HepG2 (cell line): Measurements from ENCODE around the gene TSPAN5. TPM values are rescaled to one million over a fixed set of nuclear protein-coding genes. Genes with fewer than 3 reads are reported as not detected.

Experiments
- DNMT1 ChIP-seq: sonication (generic); formaldehyde crosslinking; IDR thresholded peaks from 2 replicates; pipeline ENCODE4 v1.5.1; 2020; ENCODE audit warnings: mild to moderate bottlenecking, missing genetic modification reagents
- EP300 ChIP-seq, 3 experiments: sonication (generic) in 1 of 3; formaldehyde crosslinking in 1 of 3; IDR thresholded peaks; 2 replicates each; pipeline versions ENCODE4 v1.5.1 to v1.6.1; 2011 to 2020; ENCODE audit warnings: low read depth in 2 of 3, low read length in 2 of 3, borderline replicate concordance in 1 of 3, improper control_type of control experiment in 1 of 3, mild to moderate bottlenecking in 1 of 3, missing genetic modification reagents in 1 of 3, moderate library complexity in 1 of 3
- FOSL1 ChIP-seq: sonication (generic); formaldehyde crosslinking; IDR thresholded peaks from 2 replicates; pipeline ENCODE4 v1.9.0; 2021; ENCODE audit warnings: missing genetic modification reagents, borderline replicate concordance
- FOXA1 ChIP-seq, 2 experiments: fragments of 450-650 bp in 1 of 2; sonication (generic) in 1 of 2; formaldehyde crosslinking in 1 of 2; IDR thresholded peaks; 2 replicates each; pipeline versions ENCODE4 v1.4.0 to v1.6.1; 2016 to 2020; ENCODE audit warnings: missing genetic modification reagents in 1 of 2
- KDM4B ChIP-seq: sonication (generic); formaldehyde crosslinking; IDR thresholded peaks from 2 replicates; pipeline ENCODE4 v1.4.0; 2020; ENCODE audit warnings: missing genetic modification reagents
- MBD4 ChIP-seq: IDR thresholded peaks from 2 replicates; pipeline ENCODE4 v1.6.1; 2012; ENCODE audit warnings: low read length, inconsistent platforms, borderline replicate concordance
- MBNL3 ChIP-seq: fragments of 250-450 bp; sonication (Bioruptor Pico); conservative IDR thresholded peaks from 2 replicates; pipeline ENCODE4 v1.8.0; 2022; ENCODE audit warnings: mild to moderate bottlenecking, inconsistent platforms
- MYC ChIP-seq: sonication (generic); formaldehyde crosslinking; IDR thresholded peaks from 2 replicates; pipeline ENCODE4 v1.9.0; 2021; ENCODE audit warnings: missing genetic modification reagents, borderline replicate concordance
- PAF1 ChIP-seq: IDR thresholded peaks from 2 replicates; pipeline ENCODE4 v1.6.1; 2016; ENCODE audit warnings: missing genetic modification reagents, missing compliant biosample characterization
- SAP130 ChIP-seq: IDR thresholded peaks from 2 replicates; pipeline ENCODE4 v1.6.1; 2016; ENCODE audit warnings: low read depth
- SOX5 ChIP-seq: IDR thresholded peaks from 2 replicates; pipeline ENCODE4 v1.6.1; 2016; ENCODE audit warnings: borderline replicate concordance
- SRSF4 ChIP-seq: fragments of 200-400 bp; formaldehyde crosslinking; IDR thresholded peaks from one replicate; pipeline ENCODE4 v1.6.1; 2018; ENCODE audit warnings: mild to moderate bottlenecking, low read depth, low read length, moderate library complexity; ENCODE audit not compliant: poor library complexity, severe bottlenecking
- TBX3 ChIP-seq: fragments of 450-650 bp; IDR thresholded peaks from 2 replicates; pipeline ENCODE4 v1.6.1; 2017; ENCODE audit warnings: antibody characterized with exemption, mild to moderate bottlenecking, inconsistent platforms, borderline replicate concordance
- ZNF562 ChIP-seq: sonication (generic); formaldehyde crosslinking; IDR thresholded peaks from 2 replicates; pipeline ENCODE4 v1.8.0; 2022; ENCODE audit warnings: missing genetic modification reagents, borderline replicate concordance
- ZNF652 ChIP-seq: IDR thresholded peaks from 2 replicates; pipeline ENCODE4 v1.6.1; 2016; ENCODE audit warnings: low read depth, borderline replicate concordance
- polyA plus RNA-seq, 8 experiments: library from polyadenylated mRNA; depleted of rRNA in 3 of 8; stranded (reverse) in 7 of 8; unstranded in 1 of 8; fragments of >200 nt; fragmentation: Illumina TruSeq in 4 of 8; extraction: Trizol in 4 of 8; gene quantifications; 2 replicates each; pipeline versions ENCODE4 v1.2.1 to v1.2.3, GENCODE V29; 2011 to 2016; ENCODE audit warnings: low read depth in 4 of 8, missing spikeins in 1 of 8, mixed read lengths in 1 of 8; ENCODE audit not compliant: insufficient read depth in 1 of 8
- total RNA-seq, 5 experiments: library from RNA; depleted of rRNA; stranded (reverse); fragments of >200 nt; fragmentation: Illumina TruSeq; extraction: Trizol; gene quantifications; 2 replicates each; pipeline ENCODE4 v1.2.3, GENCODE V29; 2016; ENCODE audit warnings: low read depth in 1 of 5
- TF ChIP-seq, protein P1 (sequence below): sonication (generic); formaldehyde crosslinking; conservative IDR thresholded peaks from 2 replicates; pipeline ENCODE4 v1.4.0; 2020; ENCODE audit warnings: missing genetic modification reagents
- TF ChIP-seq, protein P2 (sequence below), 2 experiments: IDR thresholded peaks; 2 replicates each; pipeline ENCODE4 v1.6.1; 2011 to 2012; ENCODE audit warnings: low read length in 2 of 2, borderline replicate concordance in 1 of 2, low read depth in 1 of 2, mild to moderate bottlenecking in 1 of 2, moderate library complexity in 1 of 2
- TF ChIP-seq, protein P3 (sequence below): IDR thresholded peaks from 2 replicates; pipeline ENCODE4 v1.6.1; 2016; ENCODE audit warnings: missing biosample characterization, missing genetic modification reagents, low read depth

TSPAN5 gene
- total and polyA plus RNA-seq, 2 of the 13 experiments (the other 11 are each of a cell fraction or from before 2014, with no cell fraction given): 0.20 to 0.53 TPM

DNA sequence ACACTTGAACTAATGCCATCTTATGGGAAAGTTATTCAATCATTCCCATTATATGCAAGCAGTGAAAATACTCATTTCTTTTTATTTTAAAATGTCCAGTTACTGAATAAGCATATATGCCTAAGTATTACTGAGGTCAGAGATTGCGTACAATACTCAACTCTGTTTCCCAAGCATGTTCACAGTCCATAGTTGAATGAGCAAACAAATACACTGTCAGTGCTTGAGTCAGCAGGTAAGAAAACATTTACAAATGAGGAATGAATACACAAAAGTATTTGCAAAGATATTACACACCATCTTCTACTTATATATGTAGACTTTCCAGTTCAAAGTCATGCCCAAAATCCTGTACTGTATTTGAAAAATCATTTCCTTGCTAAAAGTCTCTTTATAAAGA is 74.1 kb downstream of the TSPAN5 start (continued):
- no peak for TF ChIP-seq SRSF4
- TF ChIP-seq ZNF652 (CRISPR knock-in tag): no peak
- no peak for TF ChIP-seq FOXA1 (IDR thresholded peaks at IDR 0.05)
- peak; percentile 79 for TF ChIP-seq FOXA1 (CRISPR knock-in tag; IDR thresholded peaks at IDR 0.05)
- TF ChIP-seq DNMT1 (CRISPR knock-in tag): no peak
- no peak for TF ChIP-seq ZNF562
- TF ChIP-seq, protein P1, sequence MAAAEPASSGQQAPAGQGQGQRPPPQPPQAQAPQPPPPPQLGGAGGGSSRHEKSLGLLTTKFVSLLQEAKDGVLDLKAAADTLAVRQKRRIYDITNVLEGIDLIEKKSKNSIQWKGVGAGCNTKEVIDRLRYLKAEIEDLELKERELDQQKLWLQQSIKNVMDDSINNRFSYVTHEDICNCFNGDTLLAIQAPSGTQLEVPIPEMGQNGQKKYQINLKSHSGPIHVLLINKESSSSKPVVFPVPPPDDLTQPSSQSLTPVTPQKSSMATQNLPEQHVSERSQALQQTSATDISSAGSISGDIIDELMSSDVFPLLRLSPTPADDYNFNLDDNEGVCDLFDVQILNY: no peak
- no peak for TF ChIP-seq MBNL3 (CRISPR knock-in tag)
- no peak for TF ChIP-seq KDM4B (CRISPR knock-in tag)
- TF ChIP-seq EP300 (IDR thresholded peaks at IDR 0.05; ENCODE audit: low read depth in 2 of 2, low read length in 2 of 2): peak in 1 of 2 experiments; percentile 70; a peak in 2 of 4 replicates
- no peak for TF ChIP-seq EP300 (CRISPR knock-in tag; IDR thresholded peaks at IDR 0.05; ENCODE audit: borderline replicate concordance)
- peak; percentile 70; the same call in 1 of the 2 replicates for TF ChIP-seq TBX3
- peak; percentile 57; the same call in 1 of the 2 replicates for TF ChIP-seq SOX5
- TF ChIP-seq, protein P2, sequence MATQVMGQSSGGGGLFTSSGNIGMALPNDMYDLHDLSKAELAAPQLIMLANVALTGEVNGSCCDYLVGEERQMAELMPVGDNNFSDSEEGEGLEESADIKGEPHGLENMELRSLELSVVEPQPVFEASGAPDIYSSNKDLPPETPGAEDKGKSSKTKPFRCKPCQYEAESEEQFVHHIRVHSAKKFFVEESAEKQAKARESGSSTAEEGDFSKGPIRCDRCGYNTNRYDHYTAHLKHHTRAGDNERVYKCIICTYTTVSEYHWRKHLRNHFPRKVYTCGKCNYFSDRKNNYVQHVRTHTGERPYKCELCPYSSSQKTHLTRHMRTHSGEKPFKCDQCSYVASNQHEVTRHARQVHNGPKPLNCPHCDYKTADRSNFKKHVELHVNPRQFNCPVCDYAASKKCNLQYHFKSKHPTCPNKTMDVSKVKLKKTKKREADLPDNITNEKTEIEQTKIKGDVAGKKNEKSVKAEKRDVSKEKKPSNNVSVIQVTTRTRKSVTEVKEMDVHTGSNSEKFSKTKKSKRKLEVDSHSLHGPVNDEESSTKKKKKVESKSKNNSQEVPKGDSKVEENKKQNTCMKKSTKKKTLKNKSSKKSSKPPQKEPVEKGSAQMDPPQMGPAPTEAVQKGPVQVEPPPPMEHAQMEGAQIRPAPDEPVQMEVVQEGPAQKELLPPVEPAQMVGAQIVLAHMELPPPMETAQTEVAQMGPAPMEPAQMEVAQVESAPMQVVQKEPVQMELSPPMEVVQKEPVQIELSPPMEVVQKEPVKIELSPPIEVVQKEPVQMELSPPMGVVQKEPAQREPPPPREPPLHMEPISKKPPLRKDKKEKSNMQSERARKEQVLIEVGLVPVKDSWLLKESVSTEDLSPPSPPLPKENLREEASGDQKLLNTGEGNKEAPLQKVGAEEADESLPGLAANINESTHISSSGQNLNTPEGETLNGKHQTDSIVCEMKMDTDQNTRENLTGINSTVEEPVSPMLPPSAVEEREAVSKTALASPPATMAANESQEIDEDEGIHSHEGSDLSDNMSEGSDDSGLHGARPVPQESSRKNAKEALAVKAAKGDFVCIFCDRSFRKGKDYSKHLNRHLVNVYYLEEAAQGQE (IDR thresholded peaks at IDR 0.05; ENCODE audit: borderline replicate concordance in 1 of 2, low read depth in 1 of 2, low read length in 2 of 2): peak in 1 of 2 experiments; percentile 55; a peak in 1 of 4 replicates
- TF ChIP-seq, protein P3, sequence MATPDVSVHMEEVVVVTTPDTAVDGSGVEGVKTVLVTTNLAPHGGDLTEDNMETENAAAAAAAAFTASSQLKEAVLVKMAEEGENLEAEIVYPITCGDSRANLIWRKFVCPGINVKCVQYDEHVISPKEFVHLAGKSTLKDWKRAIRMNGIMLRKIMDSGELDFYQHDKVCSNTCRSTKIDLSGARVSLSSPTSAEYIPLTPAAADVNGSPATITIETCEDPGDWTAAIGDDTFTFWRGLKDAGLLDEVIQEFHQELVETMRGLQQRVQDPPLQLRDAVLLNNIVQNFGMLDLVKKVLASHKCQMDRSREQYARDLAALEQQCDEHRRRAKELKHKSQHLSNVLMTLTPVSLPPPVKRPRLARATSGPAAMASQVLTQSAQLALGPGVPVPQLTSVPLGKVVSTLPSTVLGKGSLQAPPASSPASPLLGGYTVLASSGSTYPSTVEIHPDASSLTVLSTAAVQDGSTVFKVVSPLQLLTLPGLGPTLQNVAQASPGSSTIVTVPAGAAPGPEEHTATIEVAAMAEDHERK (CRISPR knock-in tag): no peak
- TF ChIP-seq PAF1 (CRISPR knock-in tag): no peak
- TF ChIP-seq FOSL1 (CRISPR knock-in tag): peak; percentile 67; the same call in 1 of the 2 replicates
- TF ChIP-seq SAP130 (CRISPR knock-in tag): peak; percentile 52
- TF ChIP-seq MYC: no peak
- TF ChIP-seq MBD4: no peak
